Putamen (tissue), 1 donor: ENCODE measurements around the gene SKOR2.

ENCODE experiments used
- DNase-seq: peaks from one replicate; pipeline ENCODE4 v3.0.0-alpha.2; 2016; ENCODE audit warnings: low spot score

SKOR2 gene, protein sequence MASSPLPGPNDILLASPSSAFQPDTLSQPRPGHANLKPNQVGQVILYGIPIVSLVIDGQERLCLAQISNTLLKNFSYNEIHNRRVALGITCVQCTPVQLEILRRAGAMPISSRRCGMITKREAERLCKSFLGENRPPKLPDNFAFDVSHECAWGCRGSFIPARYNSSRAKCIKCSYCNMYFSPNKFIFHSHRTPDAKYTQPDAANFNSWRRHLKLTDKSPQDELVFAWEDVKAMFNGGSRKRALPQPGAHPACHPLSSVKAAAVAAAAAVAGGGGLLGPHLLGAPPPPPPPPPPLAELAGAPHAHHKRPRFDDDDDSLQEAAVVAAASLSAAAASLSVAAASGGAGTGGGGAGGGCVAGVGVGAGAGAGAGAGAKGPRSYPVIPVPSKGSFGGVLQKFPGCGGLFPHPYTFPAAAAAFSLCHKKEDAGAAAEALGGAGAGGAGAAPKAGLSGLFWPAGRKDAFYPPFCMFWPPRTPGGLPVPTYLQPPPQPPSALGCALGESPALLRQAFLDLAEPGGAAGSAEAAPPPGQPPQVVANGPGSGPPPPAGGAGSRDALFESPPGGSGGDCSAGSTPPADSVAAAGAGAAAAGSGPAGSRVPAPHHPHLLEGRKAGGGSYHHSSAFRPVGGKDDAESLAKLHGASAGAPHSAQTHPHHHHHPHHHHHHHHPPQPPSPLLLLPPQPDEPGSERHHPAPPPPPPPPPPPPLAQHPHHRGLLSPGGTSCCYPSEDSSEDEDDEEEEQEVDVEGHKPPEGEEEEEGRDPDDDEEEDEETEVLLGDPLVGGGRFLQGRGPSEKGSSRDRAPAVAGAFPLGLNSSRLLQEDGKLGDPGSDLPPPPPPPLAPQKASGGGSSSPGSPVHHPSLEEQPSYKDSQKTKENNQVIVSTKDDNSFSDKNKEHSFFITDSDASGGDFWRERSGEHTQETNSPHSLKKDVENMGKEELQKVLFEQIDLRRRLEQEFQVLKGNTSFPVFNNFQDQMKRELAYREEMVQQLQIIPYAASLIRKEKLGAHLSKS

GRCh38 chr18:47251289-47252120 lies at the start of gene SKOR2:
Gene SKOR2, minus strand, starts transcription at chr18:47251660. Its CDS starts 2,477 bp downstream, at chr18:47249183.
- DNase-seq, result no peak

DNA sequence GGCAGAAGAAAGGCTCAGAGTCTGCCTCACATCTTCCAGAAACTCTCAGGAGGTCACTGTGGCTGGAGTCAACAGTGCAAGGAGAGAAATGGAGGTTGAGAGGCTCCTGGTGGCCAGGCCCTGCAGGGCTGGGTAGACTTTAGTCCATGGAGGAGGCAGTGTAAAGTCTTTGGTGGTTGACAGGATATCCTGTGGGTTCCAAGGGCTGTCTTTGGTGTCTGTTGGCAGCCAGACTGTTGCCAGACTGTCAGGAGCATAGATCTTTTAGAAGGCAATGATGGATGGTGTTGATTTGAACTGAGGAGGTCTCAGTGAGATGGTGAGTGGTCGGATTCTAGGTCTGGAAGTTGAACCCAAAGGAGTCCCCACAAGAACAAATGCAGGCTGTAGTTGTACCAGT lies 45.0 kb upstream of the SKOR2 start:
- DNase-seq, result no peak

DNA sequence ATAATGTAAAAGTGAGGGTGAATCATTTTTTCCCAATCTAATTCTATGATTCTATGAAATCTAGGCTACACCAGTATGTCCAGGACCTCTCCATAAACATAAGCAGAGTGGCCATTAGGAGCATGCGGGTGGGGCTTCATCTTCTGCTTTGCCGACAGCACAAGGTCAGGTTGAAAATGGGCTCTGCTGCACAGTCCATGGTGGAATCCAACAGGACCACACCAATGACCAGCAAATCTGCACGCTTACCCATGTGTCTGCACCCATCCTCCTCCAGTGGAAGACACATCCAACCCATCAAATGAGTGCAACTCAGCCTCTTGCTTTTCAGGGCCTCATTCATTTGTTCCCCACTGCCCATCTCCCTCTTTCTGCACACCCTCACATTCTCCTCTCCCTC lies 43.3 kb upstream of the SKOR2 start:
- DNase-seq, result no peak

- DNase-seq, result no peak
Measured at GRCh38 chr18:47288741-47289140, 37.3 kb upstream of the SKOR2 start.

DNA sequence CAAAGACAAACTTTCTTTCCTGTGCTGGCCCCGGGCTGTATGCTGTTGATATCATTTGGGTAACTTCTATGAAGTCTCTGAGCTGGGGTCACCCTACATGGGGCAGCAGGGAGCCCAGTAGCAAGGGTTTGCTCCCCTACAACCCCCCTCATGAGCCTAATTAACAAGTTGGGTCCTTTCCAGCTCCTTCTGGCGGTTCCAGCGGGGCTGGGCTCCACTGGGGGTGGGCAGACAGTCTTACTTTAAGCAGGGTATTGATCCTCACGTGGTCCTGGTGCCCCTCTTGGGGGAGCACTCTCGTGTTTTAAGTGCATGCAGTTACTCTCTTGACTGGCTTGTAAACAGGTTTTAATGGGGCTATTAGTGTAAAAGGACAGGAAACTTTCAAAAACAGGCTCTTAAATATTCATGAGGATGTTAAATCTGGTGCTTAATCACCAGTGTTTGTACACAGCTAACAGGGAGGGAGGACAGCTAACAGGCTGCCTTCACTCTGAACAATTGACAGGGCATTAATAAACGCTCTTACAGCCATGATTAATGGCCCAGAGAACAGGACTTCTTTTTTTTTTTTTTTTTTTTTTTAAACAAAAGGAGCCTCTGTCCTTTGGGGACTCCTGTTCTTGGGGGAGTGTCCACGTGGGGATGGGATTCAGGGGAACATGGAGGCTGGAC lies 36.6 kb upstream of the SKOR2 start:
- no peak for DNase-seq

- no peak for DNase-seq
Measured at GRCh38 chr18:47286776-47287410, 35.4 kb upstream of the SKOR2 start.

GRCh38 chr18:47285456-47285855 lies 34.0 kb upstream of the SKOR2 start:
- DNase-seq, result no peak

- no peak for DNase-seq
Measured at GRCh38 chr18:47284721-47285395, 33.4 kb upstream of the SKOR2 start.

- no peak for DNase-seq
Measured at GRCh38 chr18:47283476-47283875, 32.0 kb upstream of the SKOR2 start.

GRCh38 chr18:47280121-47280520 lies 28.7 kb upstream of the SKOR2 start:
- DNase-seq, result no peak

DNA sequence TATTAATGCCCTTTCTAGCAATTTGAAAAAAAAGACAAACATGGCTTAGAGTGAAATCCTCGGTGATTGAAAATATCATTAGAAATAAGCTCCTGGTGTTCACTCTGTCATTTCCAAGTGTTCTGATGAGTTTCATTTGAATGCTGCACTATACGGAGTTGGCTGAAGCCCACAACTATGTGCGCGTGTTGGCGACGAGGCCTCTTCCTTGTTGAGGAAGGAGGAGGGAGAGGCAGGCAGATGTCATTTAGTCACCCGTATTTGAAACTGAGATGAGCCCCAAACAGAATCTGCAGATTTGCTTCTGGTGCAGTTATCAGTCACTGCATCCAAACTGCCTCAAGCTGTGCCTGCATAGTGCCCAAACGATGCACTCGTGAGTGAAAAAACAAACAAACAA lies 23.5 kb upstream of the SKOR2 start:
- DNase-seq, result no peak

DNA sequence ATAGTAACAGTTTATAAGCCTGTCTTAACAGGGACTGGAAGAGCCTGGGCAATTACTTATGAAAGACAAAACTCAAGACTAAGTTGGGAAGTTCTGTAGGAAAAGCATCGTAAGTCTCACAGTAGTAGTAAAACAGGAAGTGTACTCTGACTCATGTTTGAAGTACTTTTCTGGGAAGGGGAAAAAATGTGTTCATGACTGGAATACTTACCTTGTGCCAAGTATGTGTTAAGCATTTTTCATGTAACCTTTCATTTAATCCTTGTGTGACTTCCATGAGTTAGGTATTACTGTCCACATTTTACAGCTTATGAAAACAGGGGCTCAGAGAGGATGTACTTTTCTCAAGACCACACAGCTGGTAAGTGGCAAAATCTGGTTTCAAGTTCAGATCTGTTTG lies 13.7 kb upstream of the SKOR2 start:
- no peak for DNase-seq

DNA sequence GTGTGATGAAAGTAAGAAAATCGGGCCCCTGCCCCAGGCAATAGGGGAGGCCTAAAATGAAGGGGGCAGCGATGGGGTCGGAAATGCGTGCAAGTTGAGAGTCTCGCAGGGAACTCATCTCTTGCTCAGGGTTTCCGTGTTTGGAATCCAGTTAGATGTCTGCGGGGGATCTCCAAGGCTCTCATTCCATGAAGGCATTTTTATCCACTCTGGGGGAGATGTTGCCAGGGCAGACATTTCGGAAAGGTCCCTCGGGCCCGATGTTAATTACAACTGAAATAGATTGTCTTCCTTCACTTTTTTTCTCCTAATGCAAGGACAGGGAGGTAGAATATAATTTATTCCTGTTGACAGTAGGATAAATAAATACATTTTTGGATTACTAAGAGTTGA lies 12.8 kb upstream of the SKOR2 start:
- no peak for DNase-seq

DNA sequence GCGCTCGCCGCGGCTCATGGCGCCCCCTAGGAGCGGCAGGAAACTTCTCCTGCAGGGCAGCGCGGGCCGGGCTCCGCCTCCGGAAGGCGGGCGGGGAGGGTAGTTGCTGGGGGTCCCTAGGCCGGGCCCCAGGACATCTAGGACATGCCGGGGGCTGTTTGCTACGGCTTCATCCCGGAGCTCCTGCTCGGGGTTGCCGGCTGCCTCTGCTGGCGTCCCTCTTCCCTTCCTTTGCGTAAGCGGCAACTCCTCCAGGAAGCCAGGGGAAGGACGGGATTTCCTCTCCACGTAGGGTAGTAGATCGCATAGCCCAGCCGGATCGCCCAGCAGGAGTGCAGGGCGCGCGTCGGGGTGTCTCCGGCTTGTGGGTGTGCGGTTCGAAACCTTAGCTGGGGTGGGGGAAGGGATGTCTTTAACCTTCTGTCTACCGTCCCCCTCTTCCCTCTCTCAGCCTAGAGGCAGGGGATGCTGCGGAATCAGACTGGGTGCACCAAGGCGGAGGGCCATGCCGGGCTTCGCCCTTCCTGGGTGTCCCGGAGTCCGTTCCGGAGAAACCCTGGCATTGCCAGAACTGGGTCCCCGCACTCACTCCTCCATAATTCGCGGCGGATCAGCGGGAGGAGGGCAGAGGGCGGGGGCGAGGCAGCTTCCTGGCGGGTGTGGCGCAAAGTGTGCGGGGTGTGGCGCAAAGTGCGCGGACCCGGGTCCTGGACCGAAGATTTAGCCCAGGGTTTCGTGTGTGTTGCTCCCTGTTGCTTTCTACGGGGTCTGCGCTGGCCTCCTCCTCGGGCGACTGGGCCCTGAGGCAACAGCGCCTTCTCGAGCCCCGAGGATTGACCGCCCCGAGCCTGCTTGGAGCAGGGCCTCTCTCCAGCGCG lies 12.2 kb upstream of the SKOR2 start:
- no peak for DNase-seq

GRCh38 chr18:47263150-47263429 lies 11.6 kb upstream of the SKOR2 start:
- DNase-seq, result no peak

DNA sequence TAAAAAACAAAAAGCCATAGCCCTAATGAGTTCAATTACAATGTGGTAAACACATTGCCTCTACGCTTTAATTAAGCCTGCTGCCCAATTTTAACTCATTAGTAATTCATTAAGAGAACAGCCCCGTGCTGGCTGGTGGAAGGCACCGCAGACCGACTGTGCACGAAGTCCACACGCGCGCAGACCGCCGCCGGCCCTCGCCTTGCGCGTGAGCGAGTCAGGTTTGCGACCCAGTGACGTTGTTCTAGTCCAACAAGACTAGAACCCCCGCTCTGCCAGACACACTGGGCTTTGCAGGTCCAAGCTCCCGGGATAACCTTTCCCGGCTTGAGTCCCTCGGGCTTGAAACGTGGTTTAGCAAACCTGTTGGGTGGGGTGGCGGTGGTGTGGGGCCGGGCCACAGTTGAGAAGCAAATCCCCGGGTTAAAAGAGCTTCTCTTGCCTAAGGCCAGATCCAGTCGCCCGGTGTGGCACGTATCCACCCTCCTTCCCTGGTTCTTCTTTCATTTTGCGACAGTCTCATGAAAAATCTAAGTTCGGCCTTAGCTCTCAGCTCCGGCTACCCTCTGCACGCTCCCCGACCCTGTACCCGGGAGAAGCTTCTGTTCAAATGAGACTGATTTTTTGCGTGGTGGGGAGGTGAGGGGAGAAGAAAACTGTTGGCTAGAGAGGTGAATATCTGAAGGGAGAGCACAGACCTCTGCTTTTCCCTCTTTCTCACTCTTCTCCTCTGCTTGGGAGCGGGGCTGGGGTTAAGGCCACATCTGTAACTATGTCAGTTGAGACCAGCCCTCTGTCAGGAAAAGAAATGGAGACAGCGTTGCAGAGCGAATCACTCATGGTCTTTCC lies 11.1 kb upstream of the SKOR2 start:
- DNase-seq, result no peak

DNA sequence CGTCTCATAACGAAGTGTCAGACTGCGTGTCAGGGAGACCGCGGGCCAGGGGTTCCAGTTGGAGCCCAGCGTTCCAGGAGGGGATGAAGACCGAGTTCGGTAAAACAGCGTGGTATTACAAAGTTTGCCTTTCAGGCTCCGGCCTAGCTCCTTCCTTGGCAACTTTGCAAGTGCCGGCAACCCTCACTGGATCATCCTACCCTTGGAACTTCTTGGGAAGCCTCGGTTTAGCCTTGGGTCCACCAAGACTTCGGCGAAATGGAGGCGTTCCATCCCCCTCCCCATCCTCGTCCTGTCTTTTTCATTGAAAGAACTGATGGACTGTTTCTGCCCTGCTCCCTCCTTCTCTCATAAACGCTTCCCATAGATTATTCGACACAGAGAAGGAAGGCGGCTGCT lies 10.4 kb upstream of the SKOR2 start:
- no peak for DNase-seq

- DNase-seq, result no peak
Measured at GRCh38 chr18:47260924-47261701, 9.7 kb upstream of the SKOR2 start.
